ENCODE results near the gene ERBB2. TPM values are rescaled to one million over a fixed set of nuclear protein-coding genes. Genes with fewer than 3 reads are reported as not detected.

The ERBB2 gene
- total and polyA plus RNA-seq, 2 of the 4 experiments (the other 2 are of a cell fraction) = 28.7 to 33.3 TPM

- no peak overlapping the region for H3K4me2 ChIP-seq (ENCODE audit: low read depth, low read length)
- H3K36me3 ChIP-seq (ENCODE audit: control insufficient read depth, insufficient read depth, low read length) = peaks cover 52% of the 10 kb centered on the region
- no TSS peak for BruUV-seq (replicated peaks)
- peaks cover 15% of the 10 kb centered on the region for H4K20me1 ChIP-seq (ENCODE audit: insufficient read depth, low read length)
- ATAC-seq (ENCODE audit: low read depth) (no peak), DNase-seq (no peak)
- H2AK9ac ChIP-seq (replicated peaks; ENCODE audit: low read depth, low read length, poor library complexity) = no peak overlapping the region
- no peak overlapping the region for H3K4ac ChIP-seq (ENCODE audit: low read depth, low read length)
- no peaks in the 10 kb centered on the region for H3K9me3 ChIP-seq (ENCODE audit: control insufficient read depth, insufficient read depth, low read length)
- ChIA-PET POLR2A (ENCODE audit: unreplicated experiment) (no interaction called here), CTCF (no interaction called here)
- no peak overlapping the region for H3K56ac ChIP-seq (ENCODE audit: extremely low read depth, insufficient read depth, low read length)
- no peaks in the 10 kb centered on the region for H3K4me1 ChIP-seq (ENCODE audit: control insufficient read depth, insufficient read depth, low read length)
- H3K4me3 ChIP-seq (ENCODE audit: insufficient read depth, low read depth, low read length) = no peak overlapping the region
- no peak overlapping the region for H3K9ac ChIP-seq (ENCODE audit: low read depth, low read length)
- dilution Hi-C loops (cut with HindIII; ENCODE audit: low sequenced_read_pairs, unreplicated experiment) = no loop called here
- H3K23ac ChIP-seq (ENCODE audit: low read depth, low read length) = no peak overlapping the region
- H2BK5ac ChIP-seq (ENCODE audit: low read depth, low read length, poor library complexity, severe bottlenecking) = no peak overlapping the region
- no peak overlapping the region for H2AFZ ChIP-seq (replicated peaks; ENCODE audit: low read length, poor library complexity)
- 97% methylated on average over 5 of the region's 20 CpGs; no CpG with 5 or more reads in 1 of the 2 experiments for WGBS, 2 experiments (ENCODE audit: extremely low coverage in 2 of 2, insufficient read length in 1 of 2)
- H4K5ac ChIP-seq (ENCODE audit: low read depth, low read length) = no peak overlapping the region
- no peak for TF ChIP-seq MAFK (IDR thresholded peaks at IDR 0.05; ENCODE audit: low read depth, low read length)
- no peak for TF ChIP-seq USF2 (IDR thresholded peaks at IDR 0.05; ENCODE audit: low read depth, low read length)
- no peak for TF ChIP-seq RAD21 (IDR thresholded peaks at IDR 0.05; ENCODE audit: low read length)
- TF ChIP-seq RCOR1 (IDR thresholded peaks at IDR 0.05; ENCODE audit: insufficient replicate concordance, low read length) = no peak
- TF ChIP-seq RFX5 (IDR thresholded peaks at IDR 0.05; ENCODE audit: low read depth, low read length) = no peak
- TF ChIP-seq MXI1 (IDR thresholded peaks at IDR 0.05; ENCODE audit: borderline replicate concordance, low read depth, low read length) = no peak
- TF ChIP-seq ELK1 (IDR thresholded peaks at IDR 0.05; ENCODE audit: borderline replicate concordance, low read depth, low read length) = no peak
- no peak for TF ChIP-seq POLR2A (IDR thresholded peaks at IDR 0.05; ENCODE audit: low read depth, low read length)
- TF ChIP-seq BHLHE40 (IDR thresholded peaks at IDR 0.05; ENCODE audit: low read depth, low read length) = no peak
- TF ChIP-seq NFE2L2 (IDR thresholded peaks at IDR 0.05; ENCODE audit: low read depth, low read length) = no peak
- no peak overlapping the region for H2AK5ac ChIP-seq (ENCODE audit: low read depth, low read length)
- no peak overlapping the region for H2BK15ac ChIP-seq (ENCODE audit: low read depth, low read length)
- no peak overlapping the region for H3K14ac ChIP-seq (replicated peaks; ENCODE audit: low read depth, low read length)
- intact Hi-C loops (cut with micrococcal nuclease) = no loop called here
- H3K18ac ChIP-seq (ENCODE audit: low read depth, low read length) = no peak overlapping the region
- H4K91ac ChIP-seq (ENCODE audit: insufficient read depth, low read depth, low read length) = no peak overlapping the region
- H4K8ac ChIP-seq (ENCODE audit: low read depth in 2 of 2, low read length in 2 of 2) = no peak overlapping the region
- in situ Hi-C loops (cut with MboI; ENCODE audit: low sequenced_read_pairs) = no loop called here
- H3K27ac ChIP-seq (ENCODE audit: insufficient read depth, low read length) = no peak overlapping the region
- H2BK120ac ChIP-seq (ENCODE audit: low read depth, low read length) = no peak overlapping the region
- H2BK20ac ChIP-seq (ENCODE audit: low read depth, low read length) = no peak overlapping the region
- H3K79me1 ChIP-seq (ENCODE audit: low read depth in 1 of 2, low read length in 2 of 2) = peaks cover 0 to 24% of the 10 kb centered on the region in 2 experiments; a peak in 2 of 4 replicates
- H3K9me1 ChIP-seq (ENCODE audit: insufficient read depth, low read length) = no peaks in the 10 kb centered on the region
- H3K27me3 ChIP-seq (ENCODE audit: control insufficient read depth, insufficient read depth, low read length) = no peaks in the 10 kb centered on the region
Observed at GRCh38 chr17:39709998-39710964, 10.4 kb downstream of the ERBB2 start.

All from IMR-90 (cell line).